ENCODE measurements around the gene NEUROG3.

NEUROG3 gene

DNA sequence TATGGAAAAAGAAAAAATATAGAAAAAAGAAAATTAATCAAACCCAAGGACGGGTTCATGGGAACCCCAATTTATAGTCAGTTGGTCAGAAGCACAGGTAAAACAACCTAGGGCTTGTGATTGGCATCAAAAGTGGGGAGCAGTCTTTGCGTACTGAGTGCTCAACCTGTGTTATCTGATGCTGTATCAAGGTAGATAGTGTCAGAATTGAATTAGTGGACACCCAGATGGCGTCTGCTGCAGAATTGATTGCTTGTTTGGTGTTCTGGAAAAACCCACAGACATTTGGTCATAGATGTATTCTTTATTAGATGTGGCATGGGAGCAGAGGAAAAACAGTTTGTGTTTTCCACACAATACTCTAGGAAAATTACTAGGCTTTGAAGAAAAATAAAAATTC is 39.6 kb downstream of the NEUROG3 start:
- ATAC-seq: no peak
- no peak for TF ChIP-seq ZFP3 (CRISPR knock-in tag; IDR thresholded peaks at IDR 0.05)
- no peak for TF ChIP-seq ISL1 (CRISPR knock-in tag; IDR thresholded peaks at IDR 0.05)
- no peak for TF ChIP-seq GLIS3 (CRISPR knock-in tag; IDR thresholded peaks at IDR 0.05)
- TF ChIP-seq ARNTL (CRISPR knock-in tag; IDR thresholded peaks at IDR 0.05; ENCODE audit: borderline replicate concordance, low read depth): no peak
- TF ChIP-seq RARB (CRISPR knock-in tag; IDR thresholded peaks at IDR 0.05): no peak
- TF ChIP-seq, protein P1, sequence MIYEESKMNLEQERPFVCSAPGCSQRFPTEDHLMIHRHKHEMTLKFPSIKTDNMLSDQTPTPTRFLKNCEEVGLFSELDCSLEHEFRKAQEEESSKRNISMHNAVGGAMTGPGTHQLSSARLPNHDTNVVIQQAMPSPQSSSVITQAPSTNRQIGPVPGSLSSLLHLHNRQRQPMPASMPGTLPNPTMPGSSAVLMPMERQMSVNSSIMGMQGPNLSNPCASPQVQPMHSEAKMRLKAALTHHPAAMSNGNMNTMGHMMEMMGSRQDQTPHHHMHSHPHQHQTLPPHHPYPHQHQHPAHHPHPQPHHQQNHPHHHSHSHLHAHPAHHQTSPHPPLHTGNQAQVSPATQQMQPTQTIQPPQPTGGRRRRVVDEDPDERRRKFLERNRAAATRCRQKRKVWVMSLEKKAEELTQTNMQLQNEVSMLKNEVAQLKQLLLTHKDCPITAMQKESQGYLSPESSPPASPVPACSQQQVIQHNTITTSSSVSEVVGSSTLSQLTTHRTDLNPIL (CRISPR knock-in tag; IDR thresholded peaks at IDR 0.05; ENCODE audit: low read depth): no peak
- TF ChIP-seq TOX (CRISPR knock-in tag; IDR thresholded peaks at IDR 0.05; ENCODE audit: borderline replicate concordance): no peak

GRCh38 chr10:69527961-69528360 is 45.3 kb downstream of the NEUROG3 start:
- no peak for ATAC-seq
- TF ChIP-seq TOX (CRISPR knock-in tag; IDR thresholded peaks at IDR 0.05; ENCODE audit: borderline replicate concordance): no peak
- TF ChIP-seq POU6F1 (CRISPR knock-in tag; IDR thresholded peaks at IDR 0.05; ENCODE audit: borderline replicate concordance, low read depth): no peak
- TF ChIP-seq ZNF565 (CRISPR knock-in tag; conservative IDR thresholded peaks at IDR 0.05; ENCODE audit: low read depth): no peak
- TF ChIP-seq BACH2 (CRISPR knock-in tag; IDR thresholded peaks at IDR 0.05; ENCODE audit: borderline replicate concordance): no peak
- TF ChIP-seq, protein P2, sequence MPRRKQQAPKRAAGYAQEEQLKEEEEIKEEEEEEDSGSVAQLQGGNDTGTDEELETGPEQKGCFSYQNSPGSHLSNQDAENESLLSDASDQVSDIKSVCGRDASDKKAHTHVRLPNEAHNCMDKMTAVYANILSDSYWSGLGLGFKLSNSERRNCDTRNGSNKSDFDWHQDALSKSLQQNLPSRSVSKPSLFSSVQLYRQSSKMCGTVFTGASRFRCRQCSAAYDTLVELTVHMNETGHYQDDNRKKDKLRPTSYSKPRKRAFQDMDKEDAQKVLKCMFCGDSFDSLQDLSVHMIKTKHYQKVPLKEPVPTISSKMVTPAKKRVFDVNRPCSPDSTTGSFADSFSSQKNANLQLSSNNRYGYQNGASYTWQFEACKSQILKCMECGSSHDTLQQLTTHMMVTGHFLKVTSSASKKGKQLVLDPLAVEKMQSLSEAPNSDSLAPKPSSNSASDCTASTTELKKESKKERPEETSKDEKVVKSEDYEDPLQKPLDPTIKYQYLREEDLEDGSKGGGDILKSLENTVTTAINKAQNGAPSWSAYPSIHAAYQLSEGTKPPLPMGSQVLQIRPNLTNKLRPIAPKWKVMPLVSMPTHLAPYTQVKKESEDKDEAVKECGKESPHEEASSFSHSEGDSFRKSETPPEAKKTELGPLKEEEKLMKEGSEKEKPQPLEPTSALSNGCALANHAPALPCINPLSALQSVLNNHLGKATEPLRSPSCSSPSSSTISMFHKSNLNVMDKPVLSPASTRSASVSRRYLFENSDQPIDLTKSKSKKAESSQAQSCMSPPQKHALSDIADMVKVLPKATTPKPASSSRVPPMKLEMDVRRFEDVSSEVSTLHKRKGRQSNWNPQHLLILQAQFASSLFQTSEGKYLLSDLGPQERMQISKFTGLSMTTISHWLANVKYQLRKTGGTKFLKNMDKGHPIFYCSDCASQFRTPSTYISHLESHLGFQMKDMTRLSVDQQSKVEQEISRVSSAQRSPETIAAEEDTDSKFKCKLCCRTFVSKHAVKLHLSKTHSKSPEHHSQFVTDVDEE (CRISPR knock-in tag; IDR thresholded peaks at IDR 0.05): no peak
- no peak for TF ChIP-seq TCF4 (CRISPR knock-in tag; IDR thresholded peaks at IDR 0.05; ENCODE audit: borderline replicate concordance)
- no peak for TF ChIP-seq ARNTL (CRISPR knock-in tag; IDR thresholded peaks at IDR 0.05; ENCODE audit: borderline replicate concordance, low read depth)
- TF ChIP-seq RARB (CRISPR knock-in tag; IDR thresholded peaks at IDR 0.05): no peak
- TF ChIP-seq, protein P1 (CRISPR knock-in tag; IDR thresholded peaks at IDR 0.05; ENCODE audit: low read depth): no peak
- TF ChIP-seq PATZ1 (CRISPR knock-in tag; IDR thresholded peaks at IDR 0.05; ENCODE audit: borderline replicate concordance): no peak
- TF ChIP-seq GLIS3 (CRISPR knock-in tag; IDR thresholded peaks at IDR 0.05): no peak
- no peak for TF ChIP-seq PPARA (CRISPR knock-in tag; IDR thresholded peaks at IDR 0.05; ENCODE audit: borderline replicate concordance)
- TF ChIP-seq ISL1 (CRISPR knock-in tag; IDR thresholded peaks at IDR 0.05): no peak
- TF ChIP-seq SNAI2 (CRISPR knock-in tag; IDR thresholded peaks at IDR 0.05): no peak
- TF ChIP-seq CSDC2 (CRISPR knock-in tag; IDR thresholded peaks at IDR 0.05): no peak
- no peak for TF ChIP-seq ZNF70 (CRISPR knock-in tag; IDR thresholded peaks at IDR 0.05)

Measured in SK-N-SH treated with all-trans-retinoic acid at 6 μM for 48 hours (cell line).